ENCODE results near the gene MUC21.
A peak's percentile ranks its signal among the peaks of the same experiment; 100 is the strongest.
"Not testable (repeated sequence)": the region's sequence is repeated elsewhere in the genome, so short reads cannot be mapped to it uniquely, and the experiment has no call there.

Gene MUC21

DNA sequence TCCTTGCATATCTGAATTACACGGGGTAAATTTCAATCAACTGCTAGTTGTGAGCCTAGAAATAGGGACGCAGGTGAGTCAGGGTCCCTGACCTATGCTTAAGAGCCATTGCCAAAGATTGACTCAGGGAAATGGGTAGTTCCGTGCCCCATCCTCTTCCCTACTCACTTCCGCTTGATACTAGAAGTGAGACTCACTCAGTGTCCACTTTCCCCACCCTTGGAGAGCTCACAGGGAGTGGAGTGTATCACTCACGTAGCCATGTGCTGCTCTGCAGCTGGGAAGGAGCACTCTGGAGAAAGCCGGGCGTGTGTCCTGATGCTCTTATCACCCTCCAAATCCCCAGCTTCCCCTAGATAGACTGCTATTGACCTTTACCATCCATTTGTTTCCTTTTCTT lies 26.2 kb downstream of the MUC21 start:
- DNase-seq (ENCODE audit: low spot score), result no peak

DNA sequence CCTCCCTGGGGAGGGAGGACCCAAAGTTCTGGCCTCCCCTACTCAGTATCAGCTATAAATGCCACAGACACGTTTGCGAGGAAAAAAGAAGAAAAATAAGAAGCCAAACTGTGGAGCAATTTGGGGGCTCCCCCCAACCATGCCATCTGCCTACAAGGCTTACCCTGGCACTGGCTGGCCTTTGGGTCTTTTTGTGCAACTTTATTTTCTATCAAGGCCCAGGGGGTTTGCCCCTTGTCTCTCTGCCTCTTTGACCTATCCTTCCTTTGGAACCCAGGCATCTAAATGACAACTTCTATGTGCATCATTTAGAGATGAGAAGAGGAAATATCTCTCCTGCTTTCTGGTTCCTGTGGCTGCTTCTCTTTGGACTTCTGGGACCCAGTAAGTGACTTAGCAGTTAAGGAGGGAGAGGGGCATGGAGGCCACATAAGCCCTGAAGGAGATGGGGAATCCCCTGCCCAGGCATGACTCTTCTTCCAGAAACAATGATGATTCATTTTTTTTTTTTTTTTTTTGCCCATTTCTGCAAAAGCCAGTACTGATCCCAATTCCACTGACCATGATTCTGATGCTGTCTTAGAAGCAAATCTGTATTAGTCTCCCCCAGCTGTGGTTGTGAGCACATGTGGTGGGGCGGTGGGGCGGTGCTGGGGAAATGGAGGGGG lies 27.0 kb downstream of the MUC21 start, which contains the start of gene MUC22:
TSS of gene MUC22 (plus strand) at position 82 of the 668 bp plus-strand sequence. CDS start at position 315, 233 bp downstream.
- peak; percentile 68 for DNase-seq (ENCODE audit: low spot score)

DNA sequence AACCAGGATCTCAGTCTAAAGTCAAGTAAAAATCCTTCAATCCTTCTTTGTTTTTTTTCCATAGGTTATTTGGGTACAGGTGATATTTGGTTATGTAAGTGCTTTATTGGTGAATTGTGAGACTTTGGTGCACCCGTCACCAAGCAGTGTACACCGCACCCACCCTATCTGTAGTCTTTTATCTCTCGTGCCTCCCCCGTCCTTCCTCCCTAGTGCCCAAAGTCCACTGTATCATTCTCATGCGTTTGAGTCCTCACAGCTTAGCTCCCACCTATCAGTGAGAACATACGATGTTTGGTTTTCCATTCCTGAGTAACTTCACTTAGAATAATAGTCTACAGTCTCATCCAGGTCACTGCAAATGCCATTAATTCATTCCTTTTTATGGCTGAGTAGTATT lies 27.6 kb downstream of the MUC21 start:
- no peak for DNase-seq (ENCODE audit: low spot score)

DNA sequence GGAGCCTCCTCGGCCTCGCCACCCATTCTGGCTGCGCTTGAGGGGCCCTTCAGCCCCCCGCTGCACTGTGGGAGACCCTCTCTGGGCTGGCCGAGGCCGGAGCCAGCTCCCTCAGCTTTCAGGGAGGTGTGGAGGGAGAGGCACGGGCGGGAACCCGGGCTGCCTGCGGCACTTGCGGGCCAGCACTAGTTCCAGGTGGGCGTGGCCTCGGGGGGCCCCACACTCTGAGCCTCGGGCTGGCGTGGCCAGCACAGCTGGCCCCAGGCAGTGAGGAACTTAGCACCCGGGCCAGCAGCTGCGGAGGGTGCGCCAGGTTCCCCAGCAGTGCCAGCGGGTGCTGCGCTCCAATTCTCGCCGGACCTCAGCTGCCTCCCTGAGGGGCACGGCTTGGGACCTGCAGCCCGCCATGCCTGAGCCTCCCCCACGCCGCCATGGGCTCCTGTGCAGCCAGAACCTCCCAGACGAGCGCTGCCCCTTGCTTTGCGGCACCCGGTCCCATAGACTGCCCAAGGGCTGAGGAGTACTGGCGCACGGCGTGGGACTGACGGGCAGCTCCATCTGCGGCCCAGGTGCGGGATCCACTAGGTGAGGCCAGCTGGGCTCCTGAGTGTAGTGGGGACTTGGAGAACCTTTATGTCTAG lies 33.3 kb downstream of the MUC21 start:
- no peak for DNase-seq (ENCODE audit: low spot score)

DNA sequence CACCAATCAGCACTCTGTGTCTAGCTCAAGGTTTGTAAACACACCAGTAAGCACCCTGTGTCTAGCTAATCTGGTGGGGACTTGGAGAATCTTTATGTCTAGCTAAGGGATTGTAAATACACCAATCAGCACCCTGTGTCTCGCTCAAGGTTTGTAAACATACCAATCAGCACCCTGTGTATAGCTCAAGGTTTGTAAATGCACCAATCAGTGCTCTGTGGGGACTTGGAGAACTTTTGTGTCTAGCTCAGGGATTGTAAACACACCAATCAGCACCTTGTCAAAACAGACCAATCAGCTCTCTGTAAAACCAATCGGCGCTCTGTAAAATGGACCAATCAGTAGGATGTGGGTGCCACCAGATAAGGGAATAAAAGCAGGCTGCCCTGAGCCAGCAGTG lies 33.9 kb downstream of the MUC21 start:
- not testable (repeated sequence) for DNase-seq (ENCODE audit: low spot score)

DNA sequence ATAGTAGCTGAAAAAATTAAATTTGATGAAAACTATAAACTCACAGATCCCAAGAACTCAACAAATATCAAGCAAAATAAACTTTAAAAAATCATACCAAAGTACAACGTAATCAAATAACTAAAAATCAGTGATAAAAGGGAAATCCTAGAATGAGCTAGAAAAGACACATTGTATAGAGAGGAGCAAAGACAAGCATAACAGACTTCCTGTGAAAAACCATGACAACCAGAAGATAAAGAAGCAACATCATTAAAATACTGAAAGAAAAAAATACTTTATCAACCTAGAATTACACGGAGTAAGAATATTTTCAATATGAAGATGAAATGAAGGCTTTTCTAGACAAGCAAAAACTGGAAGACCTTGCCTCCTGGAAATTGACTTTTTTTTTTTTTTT lies 36.5 kb downstream of the MUC21 start:
- DNase-seq (ENCODE audit: low spot score), result no peak

DNA sequence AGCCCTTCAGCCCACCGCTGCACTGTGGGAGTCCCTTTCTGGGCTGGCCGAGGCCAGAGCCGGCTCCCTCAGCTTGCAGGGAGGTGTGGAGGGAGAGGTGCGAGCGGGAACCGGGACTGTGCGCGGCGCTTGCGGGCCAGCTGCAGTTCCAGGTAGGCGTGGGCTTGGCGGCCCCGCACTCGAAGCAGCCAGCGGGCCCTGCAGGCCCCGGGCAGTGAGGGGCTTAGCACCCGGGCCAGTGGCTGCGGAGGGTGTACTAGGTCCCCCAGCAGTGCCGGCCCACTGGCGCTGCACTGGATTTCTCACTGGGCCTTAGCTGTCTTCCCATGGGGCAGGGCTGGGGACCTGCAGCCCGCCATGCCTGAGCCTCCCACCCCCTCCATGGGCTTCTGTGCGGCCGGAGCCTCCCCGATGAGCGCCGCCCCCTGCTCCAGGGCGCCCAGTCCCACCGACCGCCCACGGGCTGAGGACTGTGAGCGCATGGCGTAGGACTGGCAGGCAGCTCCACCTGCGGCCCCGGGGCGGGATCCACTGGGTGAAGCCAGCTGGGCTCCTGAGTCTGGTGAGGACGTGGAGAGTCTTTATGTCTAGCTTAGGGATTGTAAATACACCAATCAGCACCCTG lies 37.2 kb downstream of the MUC21 start:
- not testable (repeated sequence) for DNase-seq (ENCODE audit: low spot score)

DNA sequence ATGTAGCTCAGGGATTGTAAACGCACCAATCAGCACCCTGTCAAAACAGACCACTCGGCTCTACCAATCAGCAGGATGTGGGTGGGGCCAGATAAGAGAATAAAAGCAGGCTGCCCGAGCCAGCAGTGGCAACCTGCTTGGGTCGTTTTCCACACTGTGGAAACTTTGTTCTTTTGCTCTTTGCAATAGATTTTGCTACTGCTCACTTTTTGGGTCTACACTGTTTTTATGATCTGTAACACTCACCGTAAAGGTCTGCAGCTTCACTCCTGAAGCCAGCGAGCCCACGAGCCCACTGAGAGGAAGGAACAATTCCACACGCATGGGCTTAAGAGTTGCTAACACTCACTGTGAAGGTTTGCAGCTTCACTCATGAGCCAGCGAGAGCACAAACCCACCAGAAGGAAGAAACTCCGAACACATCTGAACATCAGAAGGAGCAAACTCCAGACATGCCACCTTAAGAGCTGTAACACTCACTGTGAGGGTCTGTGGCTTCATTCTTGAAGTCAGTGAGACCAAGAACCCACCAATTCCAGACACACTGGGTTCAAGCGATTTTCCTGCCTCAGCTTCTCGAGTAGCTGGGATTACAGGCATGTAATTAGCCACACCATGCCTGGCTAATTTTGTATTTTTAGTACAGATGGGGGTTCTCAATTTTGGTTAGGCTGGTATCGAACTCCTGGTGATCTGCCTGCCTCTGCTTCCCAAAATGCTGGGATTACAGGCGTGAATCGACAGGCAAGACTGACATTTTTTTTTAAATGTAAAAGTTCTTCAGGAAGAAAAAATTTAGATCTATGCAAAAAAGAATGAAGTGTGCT lies 38.4 kb downstream of the MUC21 start:
- not testable (repeated sequence) for DNase-seq (ENCODE audit: low spot score)

DNA sequence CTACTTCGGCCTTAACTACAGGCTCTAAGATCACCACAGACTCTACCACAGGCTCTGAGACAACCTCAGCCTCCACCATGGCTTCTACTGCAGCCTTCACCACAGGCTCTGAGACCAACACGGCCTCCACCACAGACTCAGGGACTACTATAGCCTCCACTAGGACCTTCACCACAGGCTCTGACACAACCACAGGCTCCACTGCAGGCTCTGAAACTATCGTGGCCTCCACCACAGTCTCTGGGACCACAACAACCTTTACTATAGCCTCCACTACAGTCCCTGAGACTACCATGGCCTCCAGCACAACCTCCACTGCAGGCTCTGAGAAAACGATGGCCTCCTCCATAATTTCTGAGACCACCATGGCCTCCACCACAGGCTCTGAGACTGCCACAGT lies 42.1 kb downstream of the MUC21 start:
- DNase-seq (ENCODE audit: low spot score), result no peak

DNA sequence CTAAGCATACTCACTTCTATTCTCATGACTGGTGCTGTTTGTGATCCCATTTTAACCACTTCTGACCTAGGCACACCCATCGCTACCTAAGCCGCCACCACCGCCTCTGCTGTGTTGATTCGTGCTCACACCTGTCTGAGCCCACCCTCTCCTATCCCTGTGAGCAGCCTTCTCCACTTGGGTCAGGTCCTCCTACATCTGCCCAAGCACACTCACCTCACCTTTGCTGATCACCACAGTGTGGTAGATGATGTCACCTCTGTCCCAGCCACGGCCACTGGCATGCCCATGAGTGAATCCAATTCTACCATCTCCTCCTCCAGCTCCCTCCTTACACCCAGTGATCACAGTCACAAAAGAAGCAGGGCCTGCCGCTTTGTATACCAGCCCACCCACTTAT lies 47.6 kb downstream of the MUC21 start:
- DNase-seq (ENCODE audit: low spot score), result no peak

DNA sequence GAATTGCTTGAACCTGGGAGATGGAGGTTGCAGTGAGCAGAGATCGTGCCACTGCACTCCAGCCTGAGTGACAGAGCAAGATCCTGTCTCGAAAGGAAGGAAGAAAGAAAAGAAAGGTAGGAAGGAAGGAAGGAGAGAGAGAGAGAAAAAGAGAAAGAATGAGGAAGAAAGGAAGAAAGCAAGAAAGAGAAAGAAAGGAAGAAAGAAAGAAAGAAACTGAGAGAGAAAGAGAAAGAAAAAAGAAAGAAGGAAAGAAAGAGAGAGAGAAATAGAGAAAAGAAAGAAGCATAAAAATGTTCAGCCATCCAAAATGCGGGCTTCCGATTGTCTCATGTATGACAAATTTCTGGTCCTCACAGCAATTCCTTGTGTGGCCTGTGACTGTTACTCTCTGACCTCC lies 49.6 kb downstream of the MUC21 start:
- DNase-seq (ENCODE audit: low spot score), result no peak

DNA sequence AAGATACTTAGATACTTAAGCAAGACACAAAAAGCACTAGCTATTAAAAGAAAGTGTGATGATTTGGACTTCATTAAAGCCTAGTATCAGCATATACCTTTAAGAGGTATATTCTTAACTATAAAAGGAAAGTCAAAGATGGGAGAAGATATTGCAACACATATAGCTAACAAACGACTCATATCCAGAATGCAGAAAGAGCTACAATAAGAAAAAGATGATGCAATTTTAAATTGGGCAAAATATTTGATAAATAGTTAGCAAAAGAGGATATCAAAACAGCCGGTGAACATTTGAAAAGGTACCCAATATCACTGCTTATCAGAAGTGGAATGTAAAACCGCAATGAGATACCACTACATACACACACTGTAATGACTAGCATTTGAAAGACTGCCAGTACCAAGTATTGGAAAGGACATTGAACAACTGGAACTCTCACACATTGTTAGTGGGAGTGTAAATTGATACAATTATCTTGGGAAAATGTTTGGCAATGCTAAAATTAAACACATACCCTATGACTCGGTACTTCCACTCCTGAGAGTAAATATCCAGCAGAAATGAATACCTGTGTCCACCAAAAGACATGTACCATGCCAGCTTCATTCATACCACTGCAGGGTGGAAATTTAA lies 52.5 kb downstream of the MUC21 start:
- DNase-seq (ENCODE audit: low spot score), result no peak

DNA sequence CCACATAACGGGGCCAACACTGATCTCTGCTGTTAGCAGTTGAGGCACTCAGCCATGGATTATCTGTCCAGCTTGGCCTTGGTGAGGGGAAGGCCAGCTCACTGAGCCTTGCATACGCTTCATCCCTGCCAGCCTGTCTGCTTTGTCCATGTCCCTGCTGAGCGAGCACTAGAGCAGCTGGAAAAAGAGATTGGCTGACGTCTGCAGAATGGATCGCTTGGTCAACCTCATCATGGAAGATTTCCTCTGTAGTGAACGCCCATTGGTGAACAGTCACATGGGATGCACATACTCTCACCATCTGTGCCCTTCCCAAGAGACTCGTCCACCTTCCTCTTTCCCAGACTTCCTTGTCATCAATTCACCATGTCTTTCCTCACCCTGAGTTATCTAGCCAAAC lies 53.7 kb downstream of the MUC21 start:
- DNase-seq (ENCODE audit: low spot score), result peak; percentile 71

DNA sequence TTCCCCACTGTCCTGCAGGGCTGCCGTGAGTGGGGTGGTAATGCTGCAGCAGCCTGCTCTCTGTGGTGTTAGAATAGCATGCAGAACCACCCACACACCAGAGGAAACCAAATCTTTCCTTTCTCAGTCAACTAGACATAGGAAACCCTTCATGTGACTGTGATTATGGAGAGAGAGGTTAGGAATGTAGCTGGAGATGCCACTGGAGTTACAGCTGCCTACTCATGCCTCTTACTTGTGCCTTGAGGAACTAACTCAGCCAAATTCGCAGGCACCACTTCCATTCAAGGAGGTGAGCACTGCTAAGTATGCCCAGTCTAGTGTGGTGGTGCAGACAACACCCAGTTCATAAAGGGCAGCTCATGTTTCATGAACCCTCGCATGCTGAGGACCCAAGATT lies 54.2 kb downstream of the MUC21 start:
- DNase-seq (ENCODE audit: low spot score), result peak; percentile 78

DNA sequence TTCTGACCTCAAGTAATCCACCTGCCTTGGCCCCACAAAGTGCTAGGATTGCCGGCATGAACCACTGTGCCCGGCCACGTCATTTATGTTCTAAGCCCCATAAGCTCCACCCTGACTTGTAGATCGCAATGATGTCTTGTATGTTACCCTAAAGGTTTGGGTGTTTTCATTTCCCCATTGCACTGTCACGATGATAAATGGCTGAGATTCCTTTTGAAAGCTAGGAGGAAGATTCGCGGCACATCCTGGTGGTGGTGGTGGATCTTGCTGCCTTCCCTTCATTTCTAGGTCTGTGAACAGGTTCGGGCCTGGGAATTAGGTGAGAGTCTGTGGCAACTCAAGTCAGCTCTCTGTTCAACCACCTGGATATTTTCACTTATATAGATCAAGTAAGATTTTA lies 55.0 kb downstream of the MUC21 start:
- no peak for DNase-seq (ENCODE audit: low spot score)
